GM18502 (cell line): ENCODE results near the gene TRAF7.

Source experiments
- ATAC-seq: cut with Tn5 transposase; IDR thresholded peaks from one replicate; pipeline ENCODE4 v1.9.1; 2021; ENCODE audit warnings: mild to moderate bottlenecking; ENCODE audit not compliant: unreplicated experiment, poor library complexity

TRAF7 gene

GRCh38 chr16:2179107-2179501 is 23.5 kb downstream of the TRAF7 start:
- ATAC-seq = no peak

- ATAC-seq = no peak
Measured at GRCh38 chr16:2179576-2179975, 24.0 kb downstream of the TRAF7 start.

GRCh38 chr16:2180461-2180860 is 24.9 kb downstream of the TRAF7 start:
- no peak for ATAC-seq

- no peak for ATAC-seq
Measured at GRCh38 chr16:2180962-2181923, 25.7 kb downstream of the TRAF7 start.

GRCh38 chr16:2181952-2182351 is 26.4 kb downstream of the TRAF7 start:
- ATAC-seq = no peak

GRCh38 chr16:2183671-2184070 is 28.1 kb downstream of the TRAF7 start:
- no peak for ATAC-seq

- ATAC-seq = no peak
Measured at GRCh38 chr16:2184346-2184745, 28.8 kb downstream of the TRAF7 start.

- no peak for ATAC-seq
Measured at GRCh38 chr16:2184962-2185361, 29.4 kb downstream of the TRAF7 start.

- no peak for ATAC-seq
Measured at GRCh38 chr16:2186064-2186463, 30.5 kb downstream of the TRAF7 start.

- no peak for ATAC-seq
Measured at GRCh38 chr16:2186505-2186904, 30.9 kb downstream of the TRAF7 start.

GRCh38 chr16:2187212-2187611 is 31.6 kb downstream of the TRAF7 start:
- ATAC-seq = no peak

- no peak for ATAC-seq
Measured at GRCh38 chr16:2188395-2188794, 32.8 kb downstream of the TRAF7 start.

- no peak for ATAC-seq
Measured at GRCh38 chr16:2189252-2189893, 33.8 kb downstream of the TRAF7 start.

- no peak for ATAC-seq
Measured at GRCh38 chr16:2190002-2190658, 34.5 kb downstream of the TRAF7 start.

- no peak for ATAC-seq
Measured at GRCh38 chr16:2190659-2191445, 35.3 kb downstream of the TRAF7 start.

GRCh38 chr16:2191446-2191706 is 35.8 kb downstream of the TRAF7 start:
- no peak for ATAC-seq

- no peak for ATAC-seq
Measured at GRCh38 chr16:2194166-2194834, 38.7 kb downstream of the TRAF7 start.

- no peak for ATAC-seq
Measured at GRCh38 chr16:2194852-2195321, 39.3 kb downstream of the TRAF7 start.

- ATAC-seq = no peak
Measured at GRCh38 chr16:2195322-2196161, 40.0 kb downstream of the TRAF7 start.
